22Rv1 (cell line): Measurements from ENCODE around the gene MVK.
A peak's percentile ranks its signal among the peaks of the same experiment; 100 is the strongest.

Experiments used
- H3K27ac ChIP-seq: fragments of 450-650 bp; 2 replicates; pipeline ENCODE4 v1.5.1; 2017
- CTCF ChIP-seq: fragments of 450-650 bp; IDR thresholded peaks from 2 replicates; pipeline ENCODE4 v1.5.1; 2017; ENCODE audit warnings: mild to moderate bottlenecking
- ZFX ChIP-seq: fragments of 450-650 bp; IDR thresholded peaks from 2 replicates; pipeline ENCODE4 v1.6.1; 2017; ENCODE audit warnings: antibody characterized with exemption, borderline replicate concordance

MVK gene

GRCh38 chr12:109567296-109567695 is 6.3 kb upstream of the MVK start:
- no peak; the same call in 1 of the 2 replicates for TF ChIP-seq CTCF
- no peak for TF ChIP-seq ZFX

GRCh38 chr12:109567967-109568366 is 5.6 kb upstream of the MVK start:
- H3K27ac ChIP-seq = peak overlapping the region; percentile 85
- TF ChIP-seq ZFX (no peak), CTCF (no peak)

More at GRCh38 chr12:109567296-109567695, 6.3 kb upstream of the MVK start:
- H3K27ac ChIP-seq = peak overlapping the region; percentile 85

- peak overlapping the region; percentile 85 for H3K27ac ChIP-seq
- TF ChIP-seq ZFX (no peak), CTCF (no peak)
These were observed 5.1 kb upstream of the MVK start for GRCh38 chr12:109568486-109568885.

- TF ChIP-seq ZFX (no peak), CTCF (no peak)
- peak overlapping the region; percentile 85 for H3K27ac ChIP-seq
These were observed 1.7 kb upstream of the MVK start for GRCh38 chr12:109571773-109572505.

GRCh38 chr12:109572506-109572845 is 1.1 kb upstream of the MVK start:
- peak overlapping the region; percentile 85 for H3K27ac ChIP-seq
- TF ChIP-seq CTCF = no peak
- no peak for TF ChIP-seq ZFX

- peak overlapping the region; percentile 85 for H3K27ac ChIP-seq
- TF ChIP-seq CTCF (no peak), ZFX (no peak)
These were observed 285 bp downstream of the MVK start for GRCh38 chr12:109573914-109574244.

GRCh38 chr12:109575683-109576082 is 2.1 kb downstream of the MVK start:
- H3K27ac ChIP-seq = peak overlapping the region; percentile 85; the same call in 1 of the 2 replicates
- TF ChIP-seq CTCF = no peak
- no peak for TF ChIP-seq ZFX
